Measurements from ENCODE around the gene ALDH8A1.

ALDH8A1 gene, protein sequence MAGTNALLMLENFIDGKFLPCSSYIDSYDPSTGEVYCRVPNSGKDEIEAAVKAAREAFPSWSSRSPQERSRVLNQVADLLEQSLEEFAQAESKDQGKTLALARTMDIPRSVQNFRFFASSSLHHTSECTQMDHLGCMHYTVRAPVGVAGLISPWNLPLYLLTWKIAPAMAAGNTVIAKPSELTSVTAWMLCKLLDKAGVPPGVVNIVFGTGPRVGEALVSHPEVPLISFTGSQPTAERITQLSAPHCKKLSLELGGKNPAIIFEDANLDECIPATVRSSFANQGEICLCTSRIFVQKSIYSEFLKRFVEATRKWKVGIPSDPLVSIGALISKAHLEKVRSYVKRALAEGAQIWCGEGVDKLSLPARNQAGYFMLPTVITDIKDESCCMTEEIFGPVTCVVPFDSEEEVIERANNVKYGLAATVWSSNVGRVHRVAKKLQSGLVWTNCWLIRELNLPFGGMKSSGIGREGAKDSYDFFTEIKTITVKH

GRCh38 chr6:134949927-134950326 lies at the start of gene ALDH8A1:
Gene ALDH8A1 (minus strand): TSS chr6:134950101. CDS start chr6:134950053, 48 bp downstream.
- TF ChIP-seq POLR2A (IDR thresholded peaks at IDR 0.05; ENCODE audit: low read depth, low read length) = no peak
- FAIRE-seq (no peak), DNase-seq (ENCODE audit: insufficient read length, low spot score) (no peak)

GRCh38 chr6:134999107-134999506 lies 49.2 kb upstream of the ALDH8A1 start:
- no peak for FAIRE-seq
- DNase-seq (ENCODE audit: insufficient read length, low spot score) = no peak
- TF ChIP-seq POLR2A (IDR thresholded peaks at IDR 0.05; ENCODE audit: low read depth, low read length) = no peak

GRCh38 chr6:134997133-134997995 lies 47.5 kb upstream of the ALDH8A1 start:
- no peak for TF ChIP-seq POLR2A (IDR thresholded peaks at IDR 0.05; ENCODE audit: low read depth, low read length)
- FAIRE-seq (no peak), DNase-seq (ENCODE audit: insufficient read length, low spot score) (no peak)

DNA sequence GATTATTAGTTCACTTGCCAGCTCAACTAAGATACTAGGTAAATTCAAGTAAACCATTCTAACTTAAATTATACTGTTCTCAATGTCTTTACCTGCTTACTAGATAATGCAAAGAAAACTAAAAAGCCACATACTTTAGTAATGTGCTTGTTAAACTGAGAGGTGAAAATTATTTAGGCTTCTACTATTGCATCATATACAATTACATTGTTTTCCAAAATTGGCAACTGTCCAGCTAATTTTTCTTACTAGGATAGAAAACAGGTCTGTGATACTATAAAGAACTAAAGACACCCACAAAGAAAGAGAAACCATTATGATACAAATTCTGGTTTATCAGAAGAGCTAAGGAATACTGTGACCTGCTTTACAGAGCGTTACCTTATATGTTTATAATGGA lies 45.6 kb upstream of the ALDH8A1 start:
- DNase-seq (ENCODE audit: insufficient read length, low spot score) (no peak), FAIRE-seq (no peak)
- no peak for TF ChIP-seq POLR2A (IDR thresholded peaks at IDR 0.05; ENCODE audit: low read depth, low read length)

GRCh38 chr6:134994431-134994830 lies 44.5 kb upstream of the ALDH8A1 start:
- no peak for TF ChIP-seq POLR2A (IDR thresholded peaks at IDR 0.05; ENCODE audit: low read depth, low read length)
- no peak for FAIRE-seq
- no peak for DNase-seq (ENCODE audit: insufficient read length, low spot score)

- no peak for TF ChIP-seq POLR2A (IDR thresholded peaks at IDR 0.05; ENCODE audit: low read depth, low read length)
- no peak for FAIRE-seq
- no peak for DNase-seq (ENCODE audit: insufficient read length, low spot score)
These were observed 42.3 kb upstream of the ALDH8A1 start for GRCh38 chr6:134992155-134992554.

DNA sequence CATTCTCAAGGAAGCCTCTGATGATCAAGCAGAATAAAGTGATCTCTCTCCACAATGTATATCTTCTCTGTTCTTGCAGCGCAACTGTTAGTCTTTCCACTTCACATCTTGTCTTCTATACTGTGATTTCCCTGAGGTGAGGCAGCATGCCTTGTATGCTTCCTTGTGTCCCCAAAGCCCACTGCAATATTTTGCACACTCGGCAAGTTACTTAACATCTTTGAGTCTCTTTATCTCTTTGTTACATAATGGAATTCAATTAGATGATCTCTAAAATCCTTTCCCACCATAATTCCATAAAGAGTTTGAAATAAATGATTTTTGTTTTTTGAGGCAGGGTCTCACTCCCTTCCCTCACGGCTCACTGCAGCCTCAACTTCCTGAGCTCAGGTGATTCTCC lies 40.4 kb upstream of the ALDH8A1 start:
- no peak for FAIRE-seq
- no peak for DNase-seq (ENCODE audit: insufficient read length, low spot score)
- no peak for TF ChIP-seq POLR2A (IDR thresholded peaks at IDR 0.05; ENCODE audit: low read depth, low read length)

- FAIRE-seq (no peak), DNase-seq (ENCODE audit: insufficient read length, low spot score) (no peak)
- no peak for TF ChIP-seq POLR2A (IDR thresholded peaks at IDR 0.05; ENCODE audit: low read depth, low read length)
These were observed 34.9 kb upstream of the ALDH8A1 start for GRCh38 chr6:134984821-134985220.

DNA sequence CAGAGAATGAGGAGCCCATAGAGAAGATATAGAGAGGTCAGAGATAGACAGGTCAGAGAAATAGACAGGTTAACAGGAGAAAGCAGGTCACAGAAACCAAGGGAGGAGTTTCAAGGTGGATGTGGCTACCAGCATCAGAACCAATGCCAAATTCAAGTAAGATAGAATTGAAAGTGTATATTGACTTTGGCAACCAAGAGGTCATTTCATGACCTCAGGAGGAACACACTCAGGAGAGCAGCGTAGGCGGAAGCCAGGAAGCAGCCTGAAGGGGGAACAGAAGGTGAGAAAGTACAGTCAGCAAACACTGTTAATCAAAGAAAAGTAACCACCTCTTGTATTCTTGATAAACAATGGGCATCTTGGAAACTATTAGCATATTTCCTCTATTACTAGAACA lies 33.9 kb upstream of the ALDH8A1 start:
- DNase-seq (ENCODE audit: insufficient read length, low spot score) = no peak
- FAIRE-seq = no peak
- TF ChIP-seq POLR2A (IDR thresholded peaks at IDR 0.05; ENCODE audit: low read depth, low read length) = no peak

DNA sequence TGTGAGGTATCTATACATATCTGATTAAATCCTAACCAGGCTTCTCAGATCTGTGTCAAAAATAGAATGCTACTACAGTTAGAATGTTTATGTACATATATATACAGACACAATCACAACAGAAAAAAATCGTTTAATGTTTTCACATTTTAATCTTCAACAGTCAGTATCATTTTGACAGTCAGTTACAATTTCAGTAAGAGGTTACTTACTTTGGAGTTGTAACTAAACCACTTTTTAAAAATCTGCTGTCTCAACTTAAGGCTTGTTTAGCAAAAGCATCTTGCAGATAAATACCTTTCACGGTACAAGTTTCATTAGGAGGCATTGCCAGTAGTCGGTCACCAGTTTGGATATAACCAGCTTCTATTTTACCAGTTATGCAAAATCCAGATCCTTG lies 32.3 kb upstream of the ALDH8A1 start:
- FAIRE-seq = no peak
- DNase-seq (ENCODE audit: insufficient read length, low spot score) = no peak
- TF ChIP-seq POLR2A (IDR thresholded peaks at IDR 0.05; ENCODE audit: low read depth, low read length) = no peak

GRCh38 chr6:134980846-134981245 lies 30.9 kb upstream of the ALDH8A1 start:
- no peak for FAIRE-seq
- DNase-seq (ENCODE audit: insufficient read length, low spot score) = no peak
- no peak for TF ChIP-seq POLR2A (IDR thresholded peaks at IDR 0.05; ENCODE audit: low read depth, low read length)

DNA sequence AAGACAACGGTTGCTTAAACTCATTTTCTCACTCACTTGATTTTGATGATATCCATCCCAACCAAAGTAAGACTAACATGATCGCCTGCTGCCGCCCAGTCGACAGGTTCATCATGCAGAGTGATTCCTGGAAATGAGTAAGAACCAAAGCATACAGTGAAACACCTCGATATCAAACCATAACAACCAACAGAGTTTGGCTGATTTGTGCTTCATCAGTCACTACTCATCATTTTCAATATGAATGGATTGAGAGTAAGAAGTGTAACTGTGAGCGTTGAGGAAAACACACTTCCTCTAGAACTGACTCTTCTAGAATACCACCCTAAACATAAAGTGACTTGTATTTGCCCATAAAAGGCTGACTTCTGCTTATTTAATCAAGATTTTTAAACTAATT lies 29.2 kb upstream of the ALDH8A1 start:
- no peak for FAIRE-seq
- no peak for TF ChIP-seq POLR2A (IDR thresholded peaks at IDR 0.05; ENCODE audit: low read depth, low read length)

GRCh38 chr6:134974370-134974769 lies 24.5 kb upstream of the ALDH8A1 start:
- no peak for FAIRE-seq
- DNase-seq (ENCODE audit: insufficient read length, low spot score) = no peak
- no peak for TF ChIP-seq POLR2A (IDR thresholded peaks at IDR 0.05; ENCODE audit: low read depth, low read length)

More for the DNA sequence above, 29.2 kb upstream of the ALDH8A1 start:
- DNase-seq (ENCODE audit: insufficient read length, low spot score) = no peak

GRCh38 chr6:134967711-134968110 lies 17.8 kb upstream of the ALDH8A1 start:
- TF ChIP-seq POLR2A (IDR thresholded peaks at IDR 0.05; ENCODE audit: low read depth, low read length) = no peak
- no peak for FAIRE-seq
- DNase-seq (ENCODE audit: insufficient read length, low spot score) = no peak
